GM21619 (cell line): ENCODE data around the gene GMPPA.

Experiments
- ATAC-seq: cut with Tn5 transposase; IDR thresholded peaks from one replicate; pipeline ENCODE4 v1.9.1; 2021; ENCODE audit not compliant: unreplicated experiment

Gene GMPPA

DNA sequence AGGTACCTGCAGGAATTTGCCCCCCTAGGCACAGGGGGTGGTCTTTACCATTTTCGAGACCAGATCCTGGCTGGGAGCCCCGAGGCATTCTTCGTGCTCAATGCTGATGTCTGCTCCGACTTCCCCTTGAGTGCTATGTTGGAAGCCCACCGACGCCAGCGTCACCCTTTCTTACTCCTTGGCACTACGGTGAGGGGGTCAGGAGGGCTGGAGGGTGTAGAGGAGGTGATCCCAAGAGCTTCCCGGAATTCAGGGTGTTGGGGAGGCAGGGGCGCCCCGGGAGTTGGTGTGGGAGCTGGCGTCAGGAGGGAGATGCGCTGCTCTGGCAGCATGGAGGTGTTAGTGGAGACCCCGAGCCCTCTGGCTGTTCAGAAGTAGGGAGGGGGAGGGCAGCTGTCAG lies 3.2 kb downstream of the GMPPA start:
- ATAC-seq, result no peak

GRCh38 chr2:219502618-219503017 lies 3.9 kb downstream of the GMPPA start:
- ATAC-seq, result no peak

GRCh38 chr2:219505585-219505984 lies 6.9 kb downstream of the GMPPA start:
- ATAC-seq, result no peak

- ATAC-seq, result no peak
Observed at GRCh38 chr2:219506153-219506801, 7.6 kb downstream of the GMPPA start.

GRCh38 chr2:219506802-219507526 lies 8.3 kb downstream of the GMPPA start:
- ATAC-seq, result no peak

GRCh38 chr2:219507581-219508443 lies 9.1 kb downstream of the GMPPA start:
- no peak for ATAC-seq

- no peak for ATAC-seq
Observed at GRCh38 chr2:219508444-219508734, 9.7 kb downstream of the GMPPA start.

DNA sequence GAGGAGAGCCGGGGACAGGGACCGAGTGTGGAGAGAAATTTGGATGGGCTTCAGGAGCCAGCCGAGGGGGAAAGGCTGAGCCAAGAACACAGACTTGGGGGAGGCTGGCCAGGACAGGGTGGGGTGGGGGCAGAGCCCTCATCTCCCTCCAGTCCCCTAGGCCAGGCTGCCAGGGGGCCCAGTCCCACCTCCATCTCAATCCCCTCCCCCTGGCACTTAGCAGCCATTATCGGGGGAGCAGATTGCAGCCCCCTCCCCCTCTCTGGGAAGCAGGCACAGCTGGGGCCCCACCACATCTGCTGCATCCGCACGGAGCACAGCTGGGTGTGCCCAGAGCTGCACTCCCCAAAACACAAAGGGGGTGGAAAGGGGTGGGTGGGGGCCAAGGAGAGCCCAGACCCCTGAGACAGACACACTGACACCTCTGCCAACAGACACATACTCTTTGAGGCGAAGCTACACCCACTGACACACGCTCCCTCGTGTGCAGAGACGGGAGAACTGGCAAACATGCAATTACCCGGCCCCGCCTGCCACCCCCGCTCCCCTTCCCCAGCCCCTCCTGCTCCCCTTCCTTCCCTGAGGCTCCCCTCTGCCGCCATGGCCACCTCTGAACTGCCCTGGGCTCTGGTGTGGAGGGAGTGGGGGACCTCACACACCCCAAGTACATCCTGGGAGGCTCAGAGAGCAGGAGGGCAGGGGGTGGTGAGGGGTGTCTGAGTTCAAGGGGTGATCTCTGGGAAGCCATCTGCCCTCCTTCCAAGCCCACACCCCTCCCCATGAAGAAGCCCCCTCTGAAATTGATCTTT lies 10.5 kb downstream of the GMPPA start:
- ATAC-seq, result peak; percentile 19

DNA sequence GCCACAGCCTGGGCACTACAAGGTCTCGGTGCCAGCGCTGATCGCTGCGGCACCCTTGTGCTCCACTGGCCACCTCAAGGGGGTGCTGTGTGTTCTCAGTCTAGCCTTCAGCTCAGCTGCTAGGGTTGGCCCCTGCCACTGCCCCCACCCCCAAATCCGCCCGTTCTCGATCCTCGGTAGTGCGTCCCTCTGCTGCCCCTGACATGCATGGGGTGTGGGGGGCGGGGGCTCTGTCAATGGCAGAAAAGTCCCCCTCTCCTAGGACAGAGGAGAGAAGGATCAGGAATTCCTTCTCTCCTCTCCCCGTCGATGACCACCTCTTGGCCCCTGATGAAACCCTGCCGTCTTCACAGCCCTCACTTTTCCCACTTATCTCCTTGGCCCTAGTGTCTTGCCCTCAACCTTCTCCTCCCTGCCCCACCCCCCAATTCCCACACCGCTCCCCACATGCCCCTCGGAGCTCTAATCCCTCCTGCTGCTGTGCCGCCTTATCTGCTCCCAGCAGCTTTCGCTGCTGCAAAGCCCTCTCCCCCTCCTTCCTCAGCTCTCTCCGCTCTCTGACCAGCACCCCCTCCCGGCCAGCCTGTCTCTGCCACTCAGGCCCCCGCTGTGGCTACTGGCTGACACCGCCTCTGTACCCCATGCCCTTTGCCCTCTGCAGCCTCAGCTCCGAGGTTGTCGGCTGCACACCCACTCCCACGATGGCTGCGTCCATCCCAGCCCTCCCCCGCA lies 11.3 kb downstream of the GMPPA start:
- ATAC-seq, result peak; percentile 75

- ATAC-seq, result no peak
Observed at GRCh38 chr2:219510512-219511135, 11.9 kb downstream of the GMPPA start.

GRCh38 chr2:219511547-219512325 lies 13.0 kb downstream of the GMPPA start:
- no peak for ATAC-seq

DNA sequence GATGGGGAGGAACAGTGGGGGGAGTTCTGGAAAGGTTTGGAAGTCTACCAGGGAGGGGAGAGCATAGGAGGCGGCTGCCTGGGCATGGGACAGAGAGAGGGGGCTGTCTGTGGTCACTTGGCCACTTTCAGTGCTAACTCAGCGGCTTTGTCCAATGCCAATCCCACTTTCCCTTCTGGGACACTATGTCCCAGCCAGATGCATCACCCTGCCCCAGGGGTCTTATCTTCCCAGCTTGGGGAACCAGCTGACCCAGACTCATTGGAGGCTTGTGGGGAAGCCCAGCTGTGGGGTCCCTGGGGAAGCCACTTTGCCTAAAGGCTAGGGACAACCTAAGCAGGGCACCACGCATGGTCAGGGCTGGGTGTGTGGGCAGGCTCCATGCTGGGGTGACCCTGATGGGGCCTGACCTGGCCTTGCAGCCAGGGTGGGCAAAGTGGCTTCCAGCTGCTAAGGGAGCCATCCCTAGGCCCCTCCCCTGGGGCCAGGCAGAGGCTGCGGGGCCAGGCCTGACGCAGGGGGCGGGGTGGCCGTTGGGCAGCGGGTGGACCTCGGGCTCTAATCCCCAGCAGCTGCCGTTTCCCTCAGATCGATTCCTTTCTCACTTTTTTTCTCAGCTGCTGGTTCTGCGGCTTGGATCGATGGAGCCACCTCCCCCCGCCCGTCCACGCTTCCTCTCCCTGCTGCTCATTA lies 14.0 kb downstream of the GMPPA start:
- no peak for ATAC-seq

DNA sequence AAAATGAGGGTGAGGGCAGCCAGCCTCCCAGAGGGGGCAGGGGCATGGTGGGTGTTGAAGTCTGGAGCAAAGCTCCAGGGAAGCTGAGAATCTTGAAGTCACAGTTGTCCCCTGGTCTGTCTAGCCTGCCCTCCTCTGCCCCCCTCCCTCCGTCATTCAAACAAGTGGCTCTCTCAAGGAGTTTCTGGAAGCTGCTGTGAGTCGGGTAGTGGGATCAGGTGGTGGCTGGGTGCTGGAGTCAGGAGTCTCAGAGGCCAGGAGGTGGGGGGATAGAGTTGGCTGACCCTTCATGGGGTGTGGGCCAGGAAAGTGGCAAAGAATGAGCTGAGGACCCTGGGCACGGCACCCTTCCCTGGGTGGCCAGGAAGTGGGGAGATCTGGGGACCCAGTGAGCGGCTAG lies 15.1 kb downstream of the GMPPA start:
- no peak for ATAC-seq

- no peak for ATAC-seq
Observed at GRCh38 chr2:219514196-219514761, 15.6 kb downstream of the GMPPA start, which contains the start of gene ASIC4. TSS of gene ASIC4 (plus strand) at chr2:219514482. CDS start at chr2:219514725, 243 bp downstream.

DNA sequence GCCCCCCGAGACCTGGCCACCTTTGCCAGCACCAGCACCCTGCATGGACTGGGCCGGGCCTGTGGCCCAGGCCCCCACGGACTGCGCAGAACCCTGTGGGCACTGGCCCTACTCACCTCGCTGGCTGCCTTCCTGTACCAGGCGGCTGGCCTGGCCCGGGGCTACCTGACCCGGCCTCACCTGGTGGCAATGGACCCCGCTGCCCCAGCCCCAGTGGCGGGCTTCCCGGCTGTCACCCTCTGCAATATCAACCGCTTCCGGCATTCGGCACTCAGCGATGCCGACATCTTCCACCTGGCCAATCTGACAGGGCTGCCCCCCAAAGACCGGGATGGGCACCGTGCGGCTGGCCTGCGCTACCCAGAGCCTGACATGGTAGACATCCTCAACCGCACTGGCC lies 16.1 kb downstream of the GMPPA start:
- ATAC-seq, result no peak

DNA sequence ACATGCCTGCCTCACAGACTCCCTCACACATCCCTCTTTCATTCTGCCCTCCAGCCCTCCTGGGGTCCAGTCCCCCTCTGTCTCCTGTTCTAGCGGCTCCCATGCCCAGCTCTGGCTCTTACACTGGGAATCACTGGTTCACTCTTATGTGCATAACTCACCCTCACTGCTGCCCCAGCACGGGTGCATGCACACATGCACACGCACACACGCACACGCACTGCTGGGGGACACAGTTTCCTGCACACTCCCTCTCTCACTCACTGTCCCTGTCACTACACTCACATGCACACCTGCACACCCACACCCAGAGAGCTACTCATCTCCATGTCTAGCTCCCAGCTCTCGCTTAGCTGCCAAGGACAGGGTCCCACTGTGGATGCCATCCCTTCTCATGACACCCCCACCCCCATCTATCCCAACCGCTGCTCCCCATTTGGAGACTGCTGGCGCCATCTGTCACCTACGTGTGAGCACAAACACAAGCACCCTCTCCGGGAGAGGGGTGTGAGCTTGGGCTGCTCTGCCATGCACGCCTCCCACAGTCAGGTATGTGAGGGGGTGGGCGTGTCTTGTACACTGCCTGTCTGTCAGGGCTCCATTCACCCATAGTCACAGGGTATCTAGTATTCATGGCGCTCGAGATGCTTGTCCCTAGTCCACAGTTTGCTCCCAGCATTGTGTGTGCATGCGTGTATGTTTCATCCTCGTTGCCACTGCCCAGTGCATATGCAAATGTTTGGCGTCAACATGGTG lies 17.4 kb downstream of the GMPPA start:
- ATAC-seq, result no peak

DNA sequence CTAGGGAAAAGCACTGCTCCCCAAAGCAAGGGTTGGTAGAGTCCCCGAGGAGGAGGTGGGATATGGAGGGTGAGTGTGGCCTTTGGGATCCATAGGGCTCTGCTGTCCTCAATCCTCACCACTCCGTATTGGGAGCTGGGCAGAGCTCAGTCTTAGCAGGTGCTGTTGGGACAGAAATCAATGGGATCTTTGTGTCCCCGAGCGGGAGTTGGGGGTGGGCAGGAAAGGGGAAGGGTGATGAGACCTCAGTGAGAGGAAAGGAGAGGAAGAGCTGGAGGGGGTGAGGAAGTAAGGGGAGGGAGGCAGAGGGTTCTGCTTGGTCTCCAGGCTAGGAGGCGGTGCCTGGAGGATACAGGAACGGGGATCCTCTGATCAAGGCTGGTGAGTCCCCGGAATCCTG lies 18.2 kb downstream of the GMPPA start:
- ATAC-seq, result no peak
